HG02943 (cell line): ENCODE measurements around the gene TMEM270.
A peak's percentile ranks its signal among the peaks of the same experiment; 100 is the strongest.
"Not testable (repeated sequence)": the region's sequence is repeated elsewhere in the genome, so short reads cannot be mapped to it uniquely, and the experiment has no call there.

ENCODE experiments used
- ATAC-seq: cut with Tn5 transposase; IDR thresholded peaks from one replicate; pipeline ENCODE4 v1.9.1; 2021; ENCODE audit warnings: mild to moderate bottlenecking, low read depth, moderate library complexity; ENCODE audit not compliant: unreplicated experiment

The TMEM270 gene

DNA sequence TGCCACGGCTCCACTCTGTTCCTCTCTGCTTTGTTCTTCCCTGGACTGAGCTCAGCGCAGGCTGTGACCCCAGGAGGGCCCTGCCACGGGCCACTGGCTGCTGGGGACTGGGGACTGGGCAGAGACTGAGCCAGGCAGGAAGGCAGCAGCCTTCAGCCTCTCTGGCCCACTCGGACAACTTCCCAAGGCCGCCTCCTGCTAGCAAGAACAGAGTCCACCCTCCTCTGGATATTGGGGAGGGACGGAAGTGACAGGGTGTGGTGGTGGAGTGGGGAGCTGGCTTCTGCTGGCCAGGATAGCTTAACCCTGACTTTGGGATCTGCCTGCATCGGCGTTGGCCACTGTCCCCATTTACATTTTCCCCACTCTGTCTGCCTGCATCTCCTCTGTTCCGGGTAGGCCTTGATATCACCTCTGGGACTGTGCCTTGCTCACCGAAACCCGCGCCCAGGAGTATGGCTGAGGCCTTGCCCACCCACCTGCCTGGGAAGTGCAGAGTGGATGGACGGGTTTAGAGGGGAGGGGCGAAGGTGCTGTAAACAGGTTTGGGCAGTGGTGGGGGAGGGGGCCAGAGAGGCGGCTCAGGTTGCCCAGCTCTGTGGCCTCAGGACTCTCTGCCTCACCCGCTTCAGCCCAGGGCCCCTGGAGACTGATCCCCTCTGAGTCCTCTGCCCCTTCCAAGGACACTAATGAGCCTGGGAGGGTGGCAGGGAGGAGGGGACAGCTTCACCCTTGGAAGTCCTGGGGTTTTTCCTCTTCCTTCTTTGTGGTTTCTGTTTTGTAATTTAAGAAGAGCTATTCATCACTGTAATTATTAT, 28.9 kb upstream of the TMEM270 start:
- ATAC-seq = no peak

DNA sequence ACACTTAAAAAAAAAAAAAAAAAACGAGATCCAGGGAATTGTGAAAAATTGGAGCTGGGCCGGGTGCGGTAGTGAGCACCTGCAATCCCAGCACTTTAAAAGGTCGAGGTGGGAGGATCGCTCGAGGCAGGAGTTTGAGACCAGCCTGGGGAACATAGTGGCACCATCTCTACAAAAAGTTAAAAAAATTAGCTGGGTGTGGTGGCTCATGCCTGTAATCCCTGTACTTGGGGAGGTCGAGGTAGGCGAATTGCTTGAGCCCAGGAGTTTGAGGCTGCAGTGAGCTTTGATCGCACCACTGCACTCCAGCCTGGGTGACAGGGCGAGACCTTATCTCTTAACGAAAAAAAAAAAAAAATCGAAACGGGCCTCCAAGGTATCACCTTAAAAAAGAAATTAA, 28.2 kb upstream of the TMEM270 start:
- ATAC-seq = no peak

GRCh38 chr7:73833251-73833919, 27.6 kb upstream of the TMEM270 start:
- ATAC-seq = no peak

DNA sequence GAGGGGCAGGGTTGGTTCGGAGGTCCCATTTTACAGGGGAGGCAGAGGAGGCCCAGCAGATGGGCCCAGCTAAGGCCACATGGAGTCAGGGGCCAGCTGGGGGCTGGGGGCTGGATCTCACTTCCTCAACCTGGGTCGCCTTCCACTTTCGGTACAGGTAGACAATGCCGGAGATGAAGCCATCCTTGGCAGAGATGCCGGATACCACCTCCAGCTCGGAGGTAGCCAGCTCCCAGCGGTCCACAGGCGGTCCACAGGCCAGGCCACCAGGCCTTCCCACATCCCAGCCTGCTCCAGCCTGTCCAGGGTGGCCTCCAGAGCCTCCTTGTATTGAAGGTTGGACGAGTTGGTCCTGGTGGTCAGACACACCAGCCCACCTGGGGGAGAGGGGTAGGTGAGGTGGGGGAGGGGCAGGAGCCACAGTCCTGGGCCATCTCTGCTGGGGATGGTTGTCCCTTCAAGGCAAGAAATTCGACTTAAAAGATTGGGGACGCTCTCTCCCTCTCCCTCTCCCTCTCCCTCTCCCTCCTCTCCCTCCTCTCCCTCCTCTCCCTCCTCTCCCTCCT, 26.2 kb upstream of the TMEM270 start:
- no peak for ATAC-seq

DNA sequence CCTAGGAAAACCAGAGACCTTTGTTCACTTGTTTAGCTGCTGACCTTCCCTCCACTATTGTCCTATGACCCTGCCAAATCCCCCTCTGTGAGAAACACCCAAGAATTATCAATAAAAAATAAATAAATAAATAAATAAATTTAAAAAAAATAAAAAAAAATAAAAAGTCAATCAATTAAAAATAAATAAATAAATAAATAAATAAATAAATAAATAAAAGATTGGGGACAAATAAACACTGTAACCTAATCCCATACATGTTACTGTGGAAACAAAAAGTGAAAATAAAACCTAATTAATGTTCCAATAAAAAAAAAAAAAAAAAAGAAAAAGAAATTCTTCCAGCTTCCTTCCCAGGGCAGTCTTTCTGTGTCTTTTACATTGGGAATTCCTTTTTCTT, 23.8 kb upstream of the TMEM270 start:
- ATAC-seq = not testable (repeated sequence)

- no peak for ATAC-seq
These were observed 22.3 kb upstream of the TMEM270 start for GRCh38 chr7:73838642-73839041.

GRCh38 chr7:73839290-73839689, 21.7 kb upstream of the TMEM270 start:
- ATAC-seq = no peak

DNA sequence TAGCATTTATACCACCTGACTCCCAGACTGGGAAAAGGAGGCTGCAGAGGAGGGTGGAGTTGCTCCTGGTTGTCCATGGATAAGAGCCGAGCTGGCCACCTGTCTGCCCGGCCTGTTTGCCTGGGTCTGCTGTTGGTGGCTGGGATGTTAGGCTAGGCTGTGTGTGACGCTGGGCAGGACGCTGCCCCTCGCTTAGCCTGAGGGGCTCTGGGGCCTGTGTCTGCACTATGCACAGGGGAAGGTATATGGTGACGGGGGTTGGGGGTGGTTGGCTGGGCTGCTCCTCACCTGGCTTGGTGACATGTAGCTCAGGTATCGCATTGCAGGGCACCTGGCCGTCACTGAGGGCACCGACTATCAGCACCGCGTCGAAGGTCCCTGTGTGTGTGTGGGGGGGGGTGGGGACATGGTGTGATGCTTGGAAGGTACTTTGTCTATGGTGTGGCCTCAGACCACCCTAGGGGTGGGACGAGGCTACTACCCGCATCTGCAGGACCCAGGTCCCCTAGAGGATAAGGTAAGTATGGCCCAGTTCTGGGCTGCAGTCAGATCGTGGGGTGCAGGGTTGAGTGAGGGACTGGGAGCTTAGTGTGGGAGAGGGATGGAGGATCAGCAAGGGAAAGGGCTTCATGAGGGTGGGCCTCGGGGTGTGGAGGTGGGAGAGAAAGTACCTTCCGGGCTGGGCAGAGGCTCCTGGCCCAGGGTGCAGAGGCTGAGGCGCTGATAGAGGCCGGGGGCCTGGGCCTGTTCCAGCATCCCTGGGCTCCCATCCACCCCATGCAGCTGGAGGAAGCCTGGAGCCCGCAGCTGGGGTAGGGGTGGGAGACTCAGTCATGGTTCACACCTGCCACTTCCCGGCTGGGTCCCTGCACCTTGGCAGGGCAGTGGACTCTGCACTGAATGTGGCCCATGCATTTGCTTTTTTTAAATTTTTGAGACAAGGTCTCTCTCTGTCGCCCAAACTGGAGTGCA, 20.9 kb upstream of the TMEM270 start:
- no peak for ATAC-seq

GRCh38 chr7:73840715-73841379, 20.1 kb upstream of the TMEM270 start:
- no peak for ATAC-seq

- ATAC-seq = no peak
These were observed 19.3 kb upstream of the TMEM270 start for GRCh38 chr7:73841689-73842066.

- peak; percentile 75 for ATAC-seq
These were observed 18.6 kb upstream of the TMEM270 start, which contains the start of gene METTL27 for GRCh38 chr7:73842067-73842976. Gene METTL27, minus strand, starts transcription at chr7:73842516. Its CDS starts 376 bp downstream, at chr7:73842140.

DNA sequence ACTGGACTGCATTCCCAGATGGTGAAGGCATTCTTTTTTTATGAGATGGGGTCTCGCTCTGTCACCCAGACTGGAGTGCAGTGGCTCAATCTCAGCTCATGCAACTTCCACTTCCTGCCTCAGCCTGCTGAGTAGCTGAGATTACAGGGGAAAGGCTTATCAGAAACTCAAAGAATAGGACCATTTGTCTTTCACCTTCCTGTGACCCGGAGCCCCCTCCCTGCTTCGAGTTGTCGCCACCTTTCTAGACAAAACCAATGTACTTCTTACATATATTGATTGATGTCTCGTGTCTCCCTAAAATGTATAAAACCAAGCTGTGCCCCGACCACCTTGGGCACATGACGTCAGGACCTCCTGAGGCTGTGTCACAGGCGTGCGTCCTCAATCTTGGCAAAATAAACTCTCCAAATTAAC, 16.8 kb upstream of the TMEM270 start:
- ATAC-seq = no peak

GRCh38 chr7:73844848-73845460, 16.0 kb upstream of the TMEM270 start:
- ATAC-seq = no peak

- ATAC-seq = not testable (repeated sequence)
These were observed 15.2 kb upstream of the TMEM270 start for GRCh38 chr7:73845701-73846195.

DNA sequence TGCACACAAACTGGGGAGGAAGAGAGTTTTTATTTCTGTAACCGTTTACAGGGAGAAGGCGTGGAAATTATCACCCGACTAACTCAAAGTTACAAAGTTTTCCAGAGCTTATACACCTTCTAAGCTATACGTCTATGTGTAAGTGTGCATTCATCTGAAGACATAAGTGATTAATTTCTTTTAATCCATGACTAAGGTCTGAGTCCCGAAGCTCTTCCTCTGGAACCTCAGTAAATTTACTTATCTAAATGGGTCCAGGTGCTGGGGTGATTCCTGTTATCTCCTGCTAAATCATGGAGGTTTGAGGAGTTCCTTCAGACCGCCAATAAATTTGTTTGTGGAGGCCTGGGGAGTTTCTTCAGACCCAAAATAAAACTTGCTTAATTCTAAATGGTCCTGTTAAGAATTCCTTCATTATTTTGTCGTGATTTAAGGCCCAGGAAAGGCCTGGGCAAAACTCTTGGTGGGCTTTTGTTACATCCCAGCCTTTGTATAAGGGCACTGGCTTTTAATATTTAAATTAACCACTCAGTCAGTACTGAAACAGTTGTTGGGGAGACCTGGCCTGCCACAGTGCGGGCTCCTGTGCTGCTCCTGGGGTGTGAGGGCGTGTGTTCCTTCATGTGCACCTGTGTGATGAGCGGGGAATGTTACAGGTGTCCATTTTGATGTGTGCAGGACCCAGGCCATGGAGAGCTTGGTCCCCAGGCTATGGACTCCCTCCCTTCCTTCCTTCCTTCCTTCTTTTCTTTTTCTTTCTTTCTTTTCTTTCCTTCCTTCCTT, 12.8 kb upstream of the TMEM270 start:
- ATAC-seq = no peak

DNA sequence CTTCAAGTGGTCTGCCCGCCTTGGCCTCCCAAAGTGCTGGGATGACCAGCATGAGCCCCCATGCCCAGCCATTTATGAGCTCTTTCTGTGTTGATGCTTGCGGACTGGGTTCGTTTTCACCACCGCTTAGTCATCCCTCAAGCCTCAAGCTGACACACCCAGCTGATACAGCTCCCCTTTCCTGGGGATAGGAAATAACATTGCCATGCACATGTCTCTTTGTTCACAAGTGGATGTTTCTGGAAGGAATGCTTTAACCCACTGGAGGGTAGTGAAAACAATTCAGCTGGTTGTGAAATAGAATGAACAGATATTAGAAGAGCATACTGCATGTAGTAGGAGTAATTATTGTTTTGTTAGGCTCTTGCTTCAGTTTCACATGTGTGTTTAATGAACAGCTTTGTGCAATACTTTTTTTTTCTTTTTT, 10.2 kb upstream of the TMEM270 start:
- ATAC-seq = no peak
